CD4-positive, alpha-beta T cell (primary cell): ENCODE measurements around the gene DNAJC28. TPM values are rescaled to one million over a fixed set of nuclear protein-coding genes. Genes with fewer than 3 reads are reported as not detected.

Experiments used
- ATAC-seq: fragments of 200-7000 bp; cut with Tn5 transposase; one replicate; pipeline ENCODE4 v1.10.0; 2022; ENCODE audit warnings: mild to moderate bottlenecking; ENCODE audit not compliant: poor library complexity
- CTCF ChIA-PET: fragments of 350-600 bp; sonication (Branson Sonifier 250); formaldehyde crosslinking; loops from one replicate; lab custom pipeline; 2021; ENCODE audit warnings: antibody characterized with exemption, inconsistent platforms; lab: Charles Lee
- POLR2A ChIA-PET: fragments of 350-600 bp; sonication (Branson Sonifier 250); formaldehyde crosslinking; loops from one replicate; lab custom pipeline; 2021; ENCODE audit warnings: antibody characterized with exemption, inconsistent platforms; lab: Charles Lee
- DNase-seq, 14 experiments: peaks; one replicate each; pipeline ENCODE4 v3.0.0-alpha.2; 2013 to 2020; ENCODE audit warnings: mixed read lengths in 2 of 14
- H3K27ac ChIP-seq, 2 donors: one replicate each; pipeline versions ENCODE4 v1.5.1 to v1.7.0; 2013; ENCODE audit warnings: low read length in 2 of 2, low read depth in 1 of 2, mild to moderate bottlenecking in 1 of 2
- H3K27me3 ChIP-seq, 2 experiments: 1 replicate in 1 of 2; 2 replicates in 1 of 2; pipeline versions ENCODE4 v1.6.1 to v1.7.0; 2013; ENCODE audit warnings: low read length in 2 of 2, control low read depth in 1 of 2, mild to moderate bottlenecking in 1 of 2, moderate library complexity in 1 of 2; ENCODE audit not compliant: insufficient read depth in 2 of 2, control insufficient read depth in 1 of 2
- H3K36me3 ChIP-seq: one replicate; pipeline ENCODE4 v1.6.1; 2013; ENCODE audit warnings: low read length, control low read depth; ENCODE audit not compliant: insufficient read depth
- H3K4me1 ChIP-seq: one replicate; pipeline ENCODE4 v1.6.1; 2013; ENCODE audit warnings: low read length, control low read depth; ENCODE audit not compliant: insufficient read depth
- H3K4me3 ChIP-seq: one replicate; pipeline ENCODE4 v1.5.1; 2013; ENCODE audit warnings: mild to moderate bottlenecking, low read length, moderate library complexity
- H3K9me3 ChIP-seq, 2 experiments: 1 replicate in 1 of 2; 2 replicates in 1 of 2; pipeline versions ENCODE4 v1.6.1 to v1.7.0; 2013; ENCODE audit warnings: low read length in 2 of 2, mild to moderate bottlenecking in 2 of 2, control low read depth in 1 of 2, moderate library complexity in 1 of 2; ENCODE audit not compliant: control insufficient read depth in 1 of 2, insufficient read depth in 1 of 2
- H3K27ac Mint-ChIP-seq: one replicate; pipeline ENCODE4 v1.8.0; 2020; ENCODE audit warnings: mixed read lengths
- H3K27me3 Mint-ChIP-seq: one replicate; pipeline ENCODE4 v1.8.0; 2021; ENCODE audit warnings: mixed read lengths
- H3K36me3 Mint-ChIP-seq: one replicate; pipeline ENCODE4 v1.8.0; 2021; ENCODE audit warnings: low read depth, mixed read lengths
- H3K4me1 Mint-ChIP-seq: one replicate; pipeline ENCODE4 v1.8.0; 2021; ENCODE audit warnings: low read depth, mixed read lengths
- H3K4me3 Mint-ChIP-seq: one replicate; pipeline ENCODE4 v1.8.0; 2020; ENCODE audit warnings: mild to moderate bottlenecking, mixed read lengths
- H3K9me3 Mint-ChIP-seq: one replicate; pipeline ENCODE4 v1.8.0; 2020; ENCODE audit warnings: mixed read lengths
- CTCF ChIP-seq: fragments of 200-600 bp; IDR thresholded peaks from one replicate; pipeline ENCODE4 v1.8.0; 2022; ENCODE audit warnings: antibody characterized with exemption, mild to moderate bottlenecking
- intact Hi-C, 2 experiments: fragments of 100-400 bp; cut with DNase I in 1 of 2; cut with micrococcal nuclease in 1 of 2; formaldehyde crosslinking; loops; one replicate each; pipeline versions ENCODE4 v1.15.1 to v1.9.0; 2023 to 2025; cut with DNase I, micrococcal nuclease
- total RNA-seq, 174 experiments: library from RNA in 2 of 174; stranded (reverse) in 2 of 174; gene quantifications; one replicate each; pipeline ENCODE4 v1.2.3 and lab custom pipeline; 2021 to 2026

Gene DNAJC28
- total RNA-seq, 2 experiments from 2014 or later, result not detected

- H3K36me3 ChIP-seq, result peaks cover 22% of the 10 kb centered on the region
- TF ChIP-seq CTCF, result no peak
- no peak overlapping the region for H3K27ac ChIP-seq
- DNase-seq, result no peak
- no peak for ATAC-seq
- no peak overlapping the region for H3K4me3 Mint-ChIP-seq
- H3K4me1 ChIP-seq, result no peaks in the 10 kb centered on the region
- no peaks in the 10 kb centered on the region for H3K9me3 Mint-ChIP-seq
- peaks cover 32% of the 10 kb centered on the region for H3K36me3 Mint-ChIP-seq
- intact Hi-C loops, result loop anchor here in 1 of 2 experiments (2.0 to 10.0 kb wide), 5 partner anchors 70 to 612 kb away; partner anchors contain the start of gene IL10RB
- no peaks in the 10 kb centered on the region for H3K27me3 ChIP-seq
- no peaks in the 10 kb centered on the region for H3K27me3 Mint-ChIP-seq
- no peaks in the 10 kb centered on the region for H3K9me3 ChIP-seq
- H3K4me1 Mint-ChIP-seq, result peaks cover 5% of the 10 kb centered on the region
- H3K27ac Mint-ChIP-seq, result no peak overlapping the region
- CTCF ChIA-PET, result interaction anchor here (0.8 to 3.3 kb wide), 12 partner anchors 10 to 443 kb away, joined by 3 to 24 read pairs (median 4); partner anchors contain the start of genes IL10RB and TMEM50B
- no peak overlapping the region for H3K4me3 ChIP-seq
- POLR2A ChIA-PET, result interaction anchor here (1.4 to 4.2 kb wide), 4 partner anchors 35 to 247 kb away, joined by 8 to 30 read pairs (median 10); partner anchors contain the start of gene TMEM50B
Measured at GRCh38 chr21:33444499-33444898, 47.0 kb downstream of the DNAJC28 start.

GRCh38 chr21:33443194-33443593 lies 48.3 kb downstream of the DNAJC28 start:
- POLR2A ChIA-PET, result no interaction called here

More at GRCh38 chr21:33443194-33443593, 48.3 kb downstream of the DNAJC28 start:
- no peak overlapping the region for H3K27ac Mint-ChIP-seq
- no peak for DNase-seq
- H3K36me3 Mint-ChIP-seq, result peaks cover 27% of the 10 kb centered on the region
- no peaks in the 10 kb centered on the region for H3K27me3 Mint-ChIP-seq
- peaks cover 26% of the 10 kb centered on the region for H3K36me3 ChIP-seq
- no peaks in the 10 kb centered on the region for H3K4me1 ChIP-seq
- CTCF ChIA-PET, result interaction anchor here (2.5 kb wide), 1 partner anchor 243 kb away, joined by 11 read pairs; no protein-coding TSS in a partner anchor
- no peaks in the 10 kb centered on the region for H3K9me3 ChIP-seq
- H3K9me3 Mint-ChIP-seq, result no peaks in the 10 kb centered on the region
- peaks cover 5% of the 10 kb centered on the region for H3K4me1 Mint-ChIP-seq
- intact Hi-C loops, result loop anchor here in 1 of 2 experiments (5.0 to 10.0 kb wide), 4 partner anchors 86 to 611 kb away; partner anchors contain the start of gene IL10RB
- no peak overlapping the region for H3K27ac ChIP-seq
- no peaks in the 10 kb centered on the region for H3K27me3 ChIP-seq
- ATAC-seq, result no peak
- H3K4me3 ChIP-seq, result no peak overlapping the region
- H3K4me3 Mint-ChIP-seq, result no peak overlapping the region
- TF ChIP-seq CTCF, result no peak
